ENCODE measurements around the gene BAHD1. TPM values are rescaled to one million over a fixed set of nuclear protein-coding genes. Genes with fewer than 3 reads are reported as not detected.

The BAHD1 gene
- total and polyA plus RNA-seq, 5 donors, result 11.6 to 17.8 (median 16.5) TPM

- ATAC-seq (no peak), DNase-seq (no peak)
- Histone ChIP-seq H3K27me3 (ENCODE audit: control insufficient read depth, insufficient read depth) (no peaks in the 10 kb centered on the region), H3K4me3 (ENCODE audit: low read length) (no peak overlapping the region), H3K27ac (ENCODE audit: low read length) (no peak overlapping the region), H3K9me3 (ENCODE audit: control insufficient read depth, low read length) (no peaks in the 10 kb centered on the region), H3K4me1 (ENCODE audit: control insufficient read depth, insufficient read depth, low read length) (peaks cover 2% of the 10 kb centered on the region)
- WGBS, result 94% methylated on average over 11 of the region's 11 CpGs
- intact Hi-C loops (cut with DNase I), result loop anchor here in 2 of 4 donors (10.0 kb wide), 2 partner anchors 46 to 126 kb away; partner anchors contain the start of gene ANKRD63 (in 1 of the 2)
These were observed 30.3 kb upstream of the BAHD1 start for GRCh38 chr15:40410476-40410875.

DNA sequence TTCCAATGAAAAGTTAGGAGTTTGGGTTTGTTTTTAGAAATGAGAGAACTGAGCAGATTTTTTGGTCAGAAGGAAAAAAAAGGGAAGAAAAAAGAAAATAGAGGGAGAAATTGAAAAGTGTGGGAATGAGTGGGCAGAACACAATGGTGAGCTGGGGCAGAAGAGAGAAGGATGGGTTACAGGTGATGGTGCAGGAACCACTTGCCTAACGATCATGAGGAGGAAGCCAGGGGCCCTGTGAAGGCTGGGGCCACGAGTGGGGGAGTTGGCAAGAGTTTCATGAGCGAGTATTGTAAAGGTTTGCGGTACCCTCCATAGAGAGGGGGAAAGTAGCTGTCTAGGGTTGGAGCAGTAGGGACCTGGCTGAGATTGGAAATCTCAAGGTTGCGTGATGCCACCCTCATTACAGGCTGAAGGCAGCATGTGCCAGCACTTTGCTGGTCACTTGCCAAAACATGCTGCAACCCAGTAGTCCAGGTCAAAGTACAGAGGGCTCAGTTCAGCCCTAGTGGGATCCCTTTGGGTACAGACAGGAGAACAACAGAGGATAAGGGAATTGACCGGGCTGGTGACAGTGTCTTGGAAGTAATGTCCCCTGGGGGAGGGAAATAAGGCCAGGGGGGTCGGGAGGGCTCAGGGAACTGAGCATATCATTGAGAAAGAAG lies 28.5 kb upstream of the BAHD1 start:
- intact Hi-C loops (cut with DNase I), result loop anchor here in 2 of 4 donors (10.0 kb wide), 2 partner anchors 47 to 127 kb away; partner anchors contain the start of gene ANKRD63 (in 1 of the 2)
- DNase-seq, result no peak
- Histone ChIP-seq H3K27me3 (ENCODE audit: control insufficient read depth, insufficient read depth) (no peaks in the 10 kb centered on the region), H3K9me3 (ENCODE audit: control insufficient read depth, low read length) (no peaks in the 10 kb centered on the region), H3K4me3 (ENCODE audit: low read length) (no peak overlapping the region), H3K27ac (ENCODE audit: low read length) (no peak overlapping the region), H3K4me1 (ENCODE audit: control insufficient read depth, insufficient read depth, low read length) (no peaks in the 10 kb centered on the region)
- peak in 1 of 2 donors; percentile 27 for ATAC-seq
- WGBS, result 76% methylated on average over 7 of the region's 7 CpGs

GRCh38 chr15:40413036-40413435 lies 27.7 kb upstream of the BAHD1 start:
- DNase-seq (no peak), ATAC-seq (no peak)
- intact Hi-C loops (cut with DNase I), result loop anchor here in 2 of 4 donors (10.0 kb wide), 2 partner anchors 48 to 128 kb away; partner anchors contain the start of gene ANKRD63 (in 1 of the 2)
- H3K27me3 ChIP-seq (ENCODE audit: control insufficient read depth, insufficient read depth), result no peaks in the 10 kb centered on the region
- 93% methylated on average over 9 of the region's 9 CpGs for WGBS
- H3K9me3 ChIP-seq (ENCODE audit: control insufficient read depth, low read length), result no peaks in the 10 kb centered on the region
- no peaks in the 10 kb centered on the region for H3K4me1 ChIP-seq (ENCODE audit: control insufficient read depth, insufficient read depth, low read length)
- no peak overlapping the region for H3K27ac ChIP-seq (ENCODE audit: low read length)
- no peak overlapping the region for H3K4me3 ChIP-seq (ENCODE audit: low read length)

GRCh38 chr15:40414816-40415215 lies 25.9 kb upstream of the BAHD1 start:
- no peak for ATAC-seq
- intact Hi-C loops (cut with DNase I), result loop anchor here in 2 of 4 donors (10.0 kb wide), 2 partner anchors 50 to 130 kb away; partner anchors contain the start of gene ANKRD63 (in 1 of the 2)

DNA sequence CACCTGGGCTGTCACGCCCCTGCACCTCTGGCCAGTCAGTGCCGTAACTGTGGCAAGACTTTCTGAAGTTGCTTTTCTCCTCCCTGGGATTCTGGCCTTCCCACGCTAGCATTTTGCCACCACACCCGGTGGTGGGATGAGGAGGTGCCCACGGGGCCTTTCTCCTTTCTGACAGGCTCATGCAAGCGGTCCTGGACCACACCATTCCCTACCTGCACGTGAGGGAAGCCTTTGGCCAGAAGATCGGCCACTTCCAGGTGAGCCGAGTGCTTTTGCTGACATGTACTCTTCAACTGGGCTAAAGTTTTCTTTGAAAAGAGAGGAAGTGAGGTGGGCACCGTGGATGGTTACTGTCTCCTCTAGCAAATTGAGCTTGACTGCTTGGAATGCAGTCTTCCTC lies 25.5 kb upstream of the BAHD1 start:
- no peak for DNase-seq
- intact Hi-C loops (cut with DNase I), result loop anchor here in 2 of 4 donors (10.0 kb wide), 2 partner anchors 50 to 130 kb away; partner anchors contain the start of gene ANKRD63 (in 1 of the 2)
- H3K4me1 ChIP-seq (ENCODE audit: control insufficient read depth, insufficient read depth, low read length), result no peaks in the 10 kb centered on the region
- no peak overlapping the region for H3K4me3 ChIP-seq (ENCODE audit: low read length)
- no peaks in the 10 kb centered on the region for H3K9me3 ChIP-seq (ENCODE audit: control insufficient read depth, low read length)
- no peaks in the 10 kb centered on the region for H3K27me3 ChIP-seq (ENCODE audit: control insufficient read depth, insufficient read depth)
- no peak overlapping the region for H3K27ac ChIP-seq (ENCODE audit: low read length)
- no peak for ATAC-seq
- 93% methylated on average over 10 of the region's 10 CpGs for WGBS

More at GRCh38 chr15:40414816-40415215, 25.9 kb upstream of the BAHD1 start:
- Histone ChIP-seq H3K9me3 (ENCODE audit: control insufficient read depth, low read length) (no peaks in the 10 kb centered on the region), H3K4me3 (ENCODE audit: low read length) (no peak overlapping the region), H3K27ac (ENCODE audit: low read length) (no peak overlapping the region), H3K27me3 (ENCODE audit: control insufficient read depth, insufficient read depth) (no peaks in the 10 kb centered on the region), H3K4me1 (ENCODE audit: control insufficient read depth, insufficient read depth, low read length) (no peaks in the 10 kb centered on the region)
- 80% methylated on average over 7 of the region's 7 CpGs for WGBS
- DNase-seq, result no peak

DNA sequence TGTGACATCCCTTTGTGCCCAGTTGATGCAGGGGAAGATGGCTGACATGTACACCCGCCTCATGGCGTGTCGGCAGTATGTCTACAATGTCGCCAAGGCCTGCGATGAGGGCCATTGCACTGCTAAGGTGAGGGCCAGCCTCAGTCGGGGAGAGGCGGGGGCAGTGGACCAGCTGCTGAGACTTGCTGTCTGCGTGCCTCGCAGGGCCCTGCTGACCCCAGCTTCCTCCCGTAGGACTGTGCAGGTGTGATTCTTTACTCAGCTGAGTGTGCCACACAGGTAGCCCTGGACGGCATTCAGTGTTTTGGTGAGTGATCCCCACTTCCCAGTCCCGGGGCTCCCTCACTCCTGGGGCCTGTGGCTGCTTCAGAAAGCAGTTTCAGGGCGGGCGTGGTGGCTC lies 24.7 kb upstream of the BAHD1 start:
- H3K4me3 ChIP-seq (ENCODE audit: low read length), result no peak overlapping the region
- intact Hi-C loops (cut with DNase I), result loop anchor here in 2 of 4 donors (10.0 kb wide), 2 partner anchors 51 to 131 kb away; partner anchors contain the start of gene ANKRD63 (in 1 of the 2)
- H3K27me3 ChIP-seq (ENCODE audit: control insufficient read depth, insufficient read depth), result no peaks in the 10 kb centered on the region
- DNase-seq (no peak), ATAC-seq (no peak)
- WGBS, result 92% methylated on average over 14 of the region's 14 CpGs
- no peaks in the 10 kb centered on the region for H3K4me1 ChIP-seq (ENCODE audit: control insufficient read depth, insufficient read depth, low read length)
- no peak overlapping the region for H3K27ac ChIP-seq (ENCODE audit: low read length)
- no peaks in the 10 kb centered on the region for H3K9me3 ChIP-seq (ENCODE audit: control insufficient read depth, low read length)

DNA sequence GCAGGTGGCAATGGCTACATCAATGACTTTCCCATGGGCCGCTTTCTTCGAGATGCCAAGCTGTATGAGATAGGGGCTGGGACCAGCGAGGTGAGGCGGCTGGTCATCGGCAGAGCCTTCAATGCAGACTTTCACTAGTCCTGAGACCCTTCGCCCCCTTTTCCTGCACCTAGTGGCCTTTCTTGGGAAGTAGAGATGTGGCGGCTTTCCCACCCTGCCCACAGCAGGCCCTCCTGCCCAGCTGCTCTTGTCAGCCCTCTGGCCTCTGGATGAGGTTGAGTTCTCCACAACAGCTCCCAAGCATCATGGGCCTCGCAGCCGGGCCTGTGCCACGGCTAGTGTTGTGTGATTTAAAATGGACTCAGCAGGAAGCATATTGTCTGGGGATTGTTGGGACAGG lies 22.6 kb upstream of the BAHD1 start:
- WGBS, result 88% methylated on average over 10 of the region's 10 CpGs
- DNase-seq (no peak), ATAC-seq (no peak)
- no peaks in the 10 kb centered on the region for H3K27me3 ChIP-seq (ENCODE audit: control insufficient read depth, insufficient read depth)
- no peaks in the 10 kb centered on the region for H3K9me3 ChIP-seq (ENCODE audit: control insufficient read depth, low read length)
- no peak overlapping the region for H3K4me3 ChIP-seq (ENCODE audit: low read length)
- H3K27ac ChIP-seq (ENCODE audit: low read length), result no peak overlapping the region
- intact Hi-C loops (cut with DNase I), result loop anchor here in 2 of 4 donors (10.0 kb wide), 2 partner anchors 53 to 133 kb away; partner anchors contain the start of gene ANKRD63 (in 1 of the 2)
- H3K4me1 ChIP-seq (ENCODE audit: control insufficient read depth, insufficient read depth, low read length), result no peaks in the 10 kb centered on the region

GRCh38 chr15:40420071-40420713 lies 20.6 kb upstream of the BAHD1 start:
- ATAC-seq (peak; percentile 40 to 74), DNase-seq (peak in 1 of 3 donors; percentile 69)
- no peaks in the 10 kb centered on the region for H3K9me3 ChIP-seq (ENCODE audit: control insufficient read depth, low read length)
- H3K27ac ChIP-seq (ENCODE audit: low read length), result peak overlapping the region; percentile 6
- no peaks in the 10 kb centered on the region for H3K4me1 ChIP-seq (ENCODE audit: control insufficient read depth, insufficient read depth, low read length)
- intact Hi-C loops (cut with DNase I), result loop anchor here in 3 of 4 donors (2.0 to 10.0 kb wide), 5 partner anchors 55 to 143 kb away; partner anchors contain the start of genes INAFM2 (in 2 of the 3) and CCDC9B (in 1 of the 3)
- 59% methylated on average over 11 of the region's 11 CpGs for WGBS
- no peaks in the 10 kb centered on the region for H3K27me3 ChIP-seq (ENCODE audit: control insufficient read depth, insufficient read depth)
- H3K4me3 ChIP-seq (ENCODE audit: low read length), result no peak overlapping the region

DNA sequence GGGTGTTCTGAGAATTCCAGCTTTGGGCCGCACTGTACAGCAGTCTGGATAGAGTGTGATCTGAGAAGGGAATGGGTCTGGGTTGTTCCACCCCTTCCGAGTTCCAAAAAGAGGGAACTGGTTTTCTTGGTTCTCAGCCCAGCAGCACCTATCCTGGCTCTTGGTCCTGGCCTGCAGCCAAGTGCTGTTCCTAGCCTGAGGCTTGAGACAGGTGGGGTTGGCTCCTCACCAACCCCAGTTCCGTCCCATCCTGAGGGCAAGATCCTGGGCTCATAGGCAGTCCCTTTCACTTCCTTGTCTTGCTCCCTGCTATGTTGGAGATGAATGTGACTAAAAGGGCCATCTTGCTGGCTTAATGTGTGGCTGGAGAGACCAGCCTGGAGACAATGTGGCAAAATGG lies 20.0 kb upstream of the BAHD1 start:
- H3K9me3 ChIP-seq (ENCODE audit: control insufficient read depth, low read length), result no peaks in the 10 kb centered on the region
- no peak overlapping the region for H3K4me3 ChIP-seq (ENCODE audit: low read length)
- intact Hi-C loops (cut with DNase I), result loop anchor here in 3 of 4 donors (2.0 to 10.0 kb wide), 5 partner anchors 56 to 143 kb away; partner anchors contain the start of genes INAFM2 (in 2 of the 3) and CCDC9B (in 1 of the 3)
- H3K4me1 ChIP-seq (ENCODE audit: control insufficient read depth, insufficient read depth, low read length), result no peaks in the 10 kb centered on the region
- H3K27ac ChIP-seq (ENCODE audit: low read length), result peak overlapping the region; percentile 6
- WGBS, result 37% methylated on average over 3 of the region's 3 CpGs
- H3K27me3 ChIP-seq (ENCODE audit: control insufficient read depth, insufficient read depth), result no peaks in the 10 kb centered on the region
- ATAC-seq (peak; percentile 34 to 45), DNase-seq (peak in 1 of 3 donors; percentile 76)

DNA sequence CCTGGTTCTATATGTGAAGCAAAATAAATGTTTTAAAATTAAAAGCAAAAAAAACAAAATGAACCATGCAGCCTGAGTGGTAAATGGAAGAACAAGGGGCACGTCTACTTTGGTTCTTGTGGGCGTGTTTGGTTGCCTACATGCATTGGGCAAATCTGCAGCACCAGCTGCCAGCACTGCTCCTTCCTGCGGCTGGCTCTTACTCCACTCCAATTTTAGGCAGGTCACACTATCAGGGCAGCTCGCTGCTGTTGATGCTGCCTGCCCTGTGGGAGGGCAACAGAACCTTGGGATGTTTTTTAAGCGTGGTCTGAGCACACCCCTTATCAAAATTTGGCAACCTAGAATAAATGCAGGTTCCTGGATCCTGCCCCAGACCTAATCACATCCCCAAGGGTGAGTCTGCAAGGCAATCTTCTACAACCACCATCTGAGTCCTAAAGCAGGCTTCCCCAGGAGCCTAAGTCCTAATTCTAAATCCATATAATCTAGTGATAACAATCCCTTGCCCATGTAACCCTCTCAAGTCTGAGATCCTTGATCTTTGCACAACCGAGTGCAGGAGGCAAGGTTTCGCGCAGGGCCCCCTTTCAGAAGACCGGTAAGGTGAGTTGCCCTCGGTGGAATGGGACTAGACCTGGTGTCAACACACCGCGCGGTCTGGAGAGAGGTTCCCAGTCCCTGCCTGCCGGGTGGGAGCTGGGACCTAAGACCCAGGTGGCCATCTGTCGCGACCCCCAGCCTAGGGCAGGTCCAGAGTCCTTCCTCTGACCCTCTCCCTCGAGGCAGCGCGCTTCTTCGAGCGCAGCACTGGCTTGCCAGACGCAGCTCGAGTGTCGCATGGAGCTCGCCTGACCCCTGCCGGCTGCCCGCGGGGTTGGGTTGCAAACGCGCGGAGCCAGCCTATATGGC lies 19.3 kb upstream of the BAHD1 start:
- WGBS, result 12% methylated on average over 31 of the region's 31 CpGs
- Histone ChIP-seq H3K27ac (ENCODE audit: low read length) (peak overlapping the region; percentile 24), H3K27me3 (ENCODE audit: control insufficient read depth, insufficient read depth) (no peaks in the 10 kb centered on the region), H3K4me1 (ENCODE audit: control insufficient read depth, insufficient read depth, low read length) (no peaks in the 10 kb centered on the region), H3K4me3 (ENCODE audit: low read length) (no peak overlapping the region), H3K9me3 (ENCODE audit: control insufficient read depth, low read length) (no peaks in the 10 kb centered on the region)
- intact Hi-C loops (cut with DNase I), result loop anchor here in 3 of 4 donors (2.0 to 10.0 kb wide), 5 partner anchors 57 to 144 kb away; partner anchors contain the start of genes INAFM2 (in 2 of the 3) and CCDC9B (in 1 of the 3)
- peak; percentile 79 to 93 (median 93) for DNase-seq
- peak; percentile 90 to 93 for ATAC-seq
